Measurements from ENCODE around the gene METTL8.

- TF ChIP-seq PHF20 (CRISPR knock-in tag; IDR thresholded peaks at IDR 0.05) (no peak), NR1H2 (CRISPR knock-in tag; IDR thresholded peaks at IDR 0.05; ENCODE audit: borderline replicate concordance, low read depth) (no peak), ARNTL (CRISPR knock-in tag; IDR thresholded peaks at IDR 0.05) (no peak), REST (IDR thresholded peaks at IDR 0.05; ENCODE audit: borderline replicate concordance in 1 of 2, low read depth in 1 of 2, low read length in 2 of 2) (no peak), CTCF (CRISPR knock-in tag; IDR thresholded peaks at IDR 0.05) (no peak), AFF4 (CRISPR knock-in tag; IDR thresholded peaks at IDR 0.05) (no peak)
These were observed 68.6 kb downstream of the METTL8 start for GRCh38 chr2:171365232-171365631.

Measured in HepG2 (cell line).